NCI-H748 (cell line): Measurements from ENCODE around the gene PRDX3.

Experiments
- DNase-seq: peaks from one replicate; lab custom pipeline; 2025; ENCODE audit not compliant: unreplicated experiment; lab: John Stamatoyannopoulos, UW

The PRDX3 gene

DNA sequence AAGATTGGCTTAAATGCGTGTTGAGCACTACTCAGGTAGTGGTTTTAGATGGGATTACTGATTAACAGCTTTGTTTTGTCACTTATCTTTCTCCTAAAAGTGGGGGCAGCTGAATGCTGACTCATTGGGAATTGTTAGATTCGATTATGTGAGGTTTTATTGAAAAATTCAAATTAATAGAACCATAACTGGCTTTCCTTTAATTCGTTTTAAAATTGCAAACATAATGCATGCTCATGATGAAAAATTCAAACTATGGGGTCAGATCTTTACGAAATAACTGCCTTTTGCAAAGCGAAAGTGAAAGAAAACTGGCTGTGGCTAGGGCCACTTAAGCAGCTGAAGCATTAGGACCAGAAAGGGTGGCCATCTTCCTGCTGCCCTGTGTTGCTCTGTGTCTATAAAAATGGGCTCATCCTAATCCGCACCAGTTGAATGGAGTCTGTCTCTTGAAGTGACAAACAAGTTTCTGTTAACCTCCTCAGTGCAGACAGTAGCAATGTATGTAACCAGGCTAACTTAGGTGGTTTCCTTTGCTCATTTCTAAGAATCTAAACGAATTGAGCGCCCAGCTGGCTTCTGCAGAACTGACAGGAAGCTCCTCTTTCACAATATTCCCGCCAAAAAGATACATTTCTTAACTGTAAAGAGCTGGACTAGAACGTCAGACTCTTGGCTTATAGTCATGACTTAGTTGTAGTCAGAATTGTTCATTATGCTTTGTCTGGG lies 46.9 kb downstream of the PRDX3 start:
- DNase-seq = no peak

DNA sequence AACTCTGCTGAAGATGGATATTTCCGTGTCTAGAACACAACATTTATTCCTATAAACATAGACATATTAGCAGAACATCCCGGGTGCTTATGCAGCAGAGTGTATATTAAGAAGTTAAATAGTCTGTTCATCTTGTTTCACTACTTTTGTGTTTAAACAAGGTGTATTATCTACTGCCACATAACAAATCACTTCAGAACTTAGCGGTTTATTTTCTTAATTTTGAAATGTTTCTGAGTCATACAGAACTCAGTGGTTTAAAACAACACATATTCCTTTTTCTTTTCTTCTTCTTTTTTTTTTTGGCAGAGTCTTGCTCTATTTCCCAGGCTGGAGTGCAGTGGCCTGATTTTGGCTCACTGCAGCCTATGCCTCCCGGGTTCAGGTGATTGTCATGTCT lies 48.9 kb downstream of the PRDX3 start:
- DNase-seq = no peak

DNA sequence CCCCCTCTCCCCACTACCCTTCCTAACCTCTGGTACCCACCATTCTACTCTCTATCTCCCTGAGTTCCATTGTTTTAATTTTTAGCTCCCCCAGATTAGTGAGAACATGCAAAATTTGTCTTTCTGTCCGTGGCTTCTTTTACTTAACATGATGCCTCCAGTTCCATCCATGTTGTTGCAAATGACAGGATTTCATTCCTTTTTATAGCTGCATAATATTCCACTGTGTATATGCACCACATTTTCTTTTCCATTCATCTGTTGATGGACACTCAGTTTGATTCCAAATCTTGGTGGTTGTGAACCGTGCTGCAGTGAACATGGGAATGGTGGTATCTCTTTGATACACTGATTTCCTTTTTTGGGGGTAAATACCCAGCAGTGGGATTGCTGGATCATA lies 52.7 kb downstream of the PRDX3 start:
- no peak for DNase-seq

DNA sequence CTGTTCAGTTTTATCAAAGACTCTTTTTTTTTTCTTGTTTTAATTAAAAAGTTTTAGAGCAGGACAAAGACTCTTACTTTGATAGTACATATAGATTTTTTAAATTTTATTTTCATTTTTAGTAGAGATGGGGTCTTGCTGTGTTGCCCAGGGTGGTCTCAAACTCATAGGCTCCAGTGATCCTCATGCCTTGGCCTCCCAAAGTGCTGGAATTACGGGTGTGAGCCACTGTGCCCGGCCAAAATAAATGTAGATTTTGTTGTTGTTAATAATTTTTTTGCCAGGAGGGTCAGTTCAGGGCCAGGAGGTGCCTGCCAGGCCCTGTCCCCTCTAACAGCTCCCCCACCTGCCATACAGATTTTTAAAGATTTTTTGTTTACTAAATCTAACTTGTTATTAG lies 57.7 kb downstream of the PRDX3 start:
- no peak for DNase-seq

DNA sequence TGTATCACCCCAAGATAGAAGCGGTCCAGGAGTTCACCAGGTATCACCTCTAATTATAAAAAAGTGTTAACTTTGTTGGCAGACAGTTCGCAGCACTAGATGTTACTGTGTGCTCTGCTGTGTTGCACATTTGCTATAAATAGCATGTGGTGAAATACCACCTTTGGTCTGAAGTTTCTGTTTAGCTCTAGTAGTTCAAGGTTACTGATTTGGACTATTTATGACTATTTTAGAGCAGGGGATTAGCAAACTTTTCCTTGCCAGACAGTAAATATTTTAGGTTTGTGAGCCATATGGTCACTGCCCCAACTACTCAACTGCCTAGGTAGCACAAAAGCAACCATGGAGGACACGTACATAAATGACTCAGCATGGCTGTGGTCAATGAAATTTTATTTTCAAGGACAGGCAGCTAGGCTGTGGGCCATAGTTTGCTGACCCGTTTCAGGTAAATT lies 58.2 kb downstream of the PRDX3 start:
- no peak for DNase-seq

DNA sequence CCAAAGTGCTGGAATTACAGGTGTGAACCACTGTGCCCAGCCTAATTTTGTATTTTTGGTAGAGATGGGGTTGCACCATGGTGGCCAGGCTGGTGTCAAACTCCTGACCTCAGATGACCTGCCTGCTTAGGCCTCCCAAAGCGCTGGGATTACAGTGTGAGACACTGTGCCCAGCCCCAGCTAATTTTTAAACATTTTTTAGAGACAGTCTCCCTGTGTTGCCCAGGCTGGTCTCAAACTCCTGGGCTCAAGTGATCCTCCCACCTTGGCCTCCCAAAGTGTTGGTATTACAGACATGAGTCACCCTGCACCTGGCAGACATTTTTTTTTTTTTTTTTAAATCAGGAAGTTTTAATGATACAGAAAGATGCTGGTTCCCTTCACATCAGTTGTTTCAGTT lies 59.2 kb downstream of the PRDX3 start:
- DNase-seq = no peak

DNA sequence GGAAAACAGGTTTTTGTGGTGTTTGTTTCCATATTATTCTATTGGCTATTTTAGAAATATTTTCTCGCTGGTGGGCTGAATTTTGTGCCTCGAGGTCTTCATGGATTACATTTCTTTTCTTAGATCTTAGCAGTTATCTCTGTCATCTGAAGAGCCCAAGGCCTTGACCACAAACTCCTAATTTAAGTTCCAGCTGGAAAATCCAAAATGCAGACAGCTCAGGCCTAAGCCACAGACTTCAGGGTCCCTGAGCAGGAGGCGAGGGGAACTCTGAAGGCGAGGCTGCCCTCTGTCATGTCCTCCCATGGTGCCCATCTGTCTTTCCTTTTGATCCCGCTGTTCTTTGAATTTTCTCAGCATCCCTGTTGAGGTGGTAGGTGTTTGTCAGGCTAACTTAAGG lies 60.4 kb downstream of the PRDX3 start:
- DNase-seq = no peak
